ENCODE data around the gene EXOC3L4. TPM values are rescaled to one million over a fixed set of nuclear protein-coding genes. Genes with fewer than 3 reads are reported as not detected.
A peak's percentile ranks its signal among the peaks of the same experiment; 100 is the strongest.

EXOC3L4 gene
- total and polyA plus RNA-seq, 2 of the 8 experiments (the other 6 are each of a cell fraction or from before 2014, with no cell fraction given): 0.45 to 0.57 TPM

DNA sequence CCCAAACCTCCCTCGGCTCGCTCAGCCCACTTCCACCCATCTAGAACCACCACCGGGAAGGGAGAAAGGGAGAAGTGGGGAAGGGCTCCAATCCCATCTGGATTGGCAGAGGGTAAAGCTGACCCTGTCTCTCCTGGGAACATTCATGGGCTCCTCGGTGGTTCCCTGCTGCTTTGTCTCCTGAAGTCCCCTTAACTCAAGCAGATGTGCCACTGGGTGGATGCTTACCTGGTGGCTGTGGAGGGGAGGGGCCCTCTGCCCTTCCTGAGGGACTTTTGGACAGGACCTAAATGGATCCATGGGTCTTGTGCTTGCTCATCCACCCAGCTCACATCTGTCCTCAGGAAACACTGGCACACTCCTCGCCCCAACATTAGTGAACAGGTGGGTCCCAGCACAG, 35.0 kb upstream of the EXOC3L4 start:
- Histone ChIP-seq H2AFZ (ENCODE audit: low read length) (no peak overlapping the region), H3K23me2 (ENCODE audit: low read depth, low read length) (peaks cover 12% of the 10 kb centered on the region), H2BK12ac (ENCODE audit: low read depth, low read length) (no peak overlapping the region), H2AK5ac (ENCODE audit: low read depth, low read length) (no peak overlapping the region; the same call in 1 of the 2 replicates), H4K8ac (ENCODE audit: extremely low read depth, insufficient read depth, low read length) (no peak overlapping the region), H3K4ac (replicated peaks; ENCODE audit: insufficient read length, low read depth, low read length) (no peak overlapping the region), H3K9ac (replicated peaks in 1 of 4; ENCODE audit: extremely low read depth in 1 of 4, low read depth in 3 of 4, low read length in 3 of 4) (no peak overlapping the region; a peak in 1 of 7 replicates), H4K91ac (replicated peaks; ENCODE audit: insufficient read length, low read length) (no peak overlapping the region), H4K5ac (ENCODE audit: insufficient read length, low read depth, low read length) (no peak overlapping the region), H2BK120ac (replicated peaks; ENCODE audit: low read depth, low read length) (no peak overlapping the region), H2BK15ac (ENCODE audit: low read length) (no peak overlapping the region), H3K9me3 (ENCODE audit: insufficient read depth in 2 of 2, low read depth in 1 of 2, low read length in 1 of 2) (no peaks in the 10 kb centered on the region), H3K27ac (ENCODE audit: low read depth, low read length) (no peak overlapping the region), H3K4me3 (ENCODE audit: extremely low read depth in 1 of 4, insufficient read depth in 2 of 4, low read depth in 3 of 4, low read length in 4 of 4) (no peak overlapping the region), H3K23ac (ENCODE audit: insufficient read length) (no peak overlapping the region), H3K4me2 (ENCODE audit: insufficient read depth in 1 of 2, low read depth in 2 of 2, low read length in 2 of 2) (peak overlapping the region in 1 of 2 experiments; percentile 10; a peak in 1 of 4 replicates), H2BK5ac (ENCODE audit: low read depth, low read length) (no peak overlapping the region), H3K18ac (ENCODE audit: extremely low read depth, low read length) (no peak overlapping the region), H3K36me3 (ENCODE audit: control insufficient read depth in 2 of 4, insufficient read depth in 4 of 4, low read length in 3 of 4) (no peaks in the 10 kb centered on the region), H3K79me2 (ENCODE audit: control insufficient read depth in 1 of 2, insufficient read depth in 2 of 2, low read length in 2 of 2) (peaks cover 16 to 18% of the 10 kb centered on the region in 2 experiments), H4K20me1 (replicated peaks in 1 of 2; ENCODE audit: control insufficient read depth in 1 of 2, insufficient read depth in 2 of 2, low read length in 2 of 2) (peaks cover 7 to 11% of the 10 kb centered on the region in 2 experiments), H3K14ac (ENCODE audit: insufficient read length) (no peak overlapping the region), H3K56ac (replicated peaks; ENCODE audit: insufficient read length, low read depth, low read length) (no peak overlapping the region), H3K27me3 (replicated peaks in 1 of 4; ENCODE audit: control insufficient read depth in 3 of 4, extremely low read depth in 1 of 4, insufficient read depth in 3 of 4, low read length in 3 of 4) (no peaks in the 10 kb centered on the region), H3K79me1 (ENCODE audit: low read depth, low read length) (no peaks in the 10 kb centered on the region; the same call in 1 of the 2 replicates), H2BK20ac (ENCODE audit: low read length) (no peak overlapping the region), H3K4me1 (replicated peaks in 1 of 4; ENCODE audit: control insufficient read depth in 3 of 4, insufficient read depth in 4 of 4, low read length in 3 of 4) (peaks cover 0 to 7% (median 0%) of the 10 kb centered on the region in 4 experiments; a peak in 5 of 7 replicates)
- WGBS, 2 experiments (ENCODE audit: extremely low coverage in 1 of 2, insufficient coverage in 1 of 2, insufficient read length in 1 of 2, insufficient replicate concordance in 2 of 2, low coverage in 1 of 2, low lambda C conversion rate in 2 of 2, missing lambda C conversion rate in 1 of 2): 89% methylated on average over 5 of the region's 5 CpGs; no CpG with 5 or more reads in 1 of the 2 experiments
- no peak for TF ChIP-seq JUND (IDR thresholded peaks at IDR 0.05; ENCODE audit: low read length)
- no peak for TF ChIP-seq EZH2 (IDR thresholded peaks at IDR 0.05; ENCODE audit: low read depth, low read length, severe bottlenecking)
- TF ChIP-seq NANOG (IDR thresholded peaks at IDR 0.05; ENCODE audit: insufficient read depth, low read depth, low read length, poor library complexity, severe bottlenecking): no peak
- TF ChIP-seq KDM4A (IDR thresholded peaks at IDR 0.05; ENCODE audit: low read depth, low read length, severe bottlenecking): no peak
- TF ChIP-seq, protein P1, sequence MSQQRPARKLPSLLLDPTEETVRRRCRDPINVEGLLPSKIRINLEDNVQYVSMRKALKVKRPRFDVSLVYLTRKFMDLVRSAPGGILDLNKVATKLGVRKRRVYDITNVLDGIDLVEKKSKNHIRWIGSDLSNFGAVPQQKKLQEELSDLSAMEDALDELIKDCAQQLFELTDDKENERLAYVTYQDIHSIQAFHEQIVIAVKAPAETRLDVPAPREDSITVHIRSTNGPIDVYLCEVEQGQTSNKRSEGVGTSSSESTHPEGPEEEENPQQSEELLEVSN (IDR thresholded peaks at IDR 0.05): no peak
- TF ChIP-seq SUZ12 (IDR thresholded peaks at IDR 0.05; ENCODE audit: low read length): no peak
- DNase-seq (ENCODE audit: low read depth in 1 of 2, low spot score in 2 of 2): no peak
- ChIA-PET POLR2A (ENCODE audit: partially characterized antibody) (no interaction called here), CTCF (ENCODE audit: partially characterized antibody) (interaction anchor here (1.0 to 2.0 kb wide), 5 partner anchors 10 to 38 kb away, joined by 3 to 9 read pairs (median 4); no protein-coding TSS in a partner anchor)
- no peak for FAIRE-seq

Measured in H1 (cell line).